ENCODE measurements around the gene LAMA2. TPM values are rescaled to one million over a fixed set of nuclear protein-coding genes. Genes with fewer than 3 reads are reported as not detected.

Gene LAMA2
- total and polyA plus RNA-seq, 2 experiments from 2014 or later = 0.91 to 6.4 TPM

- TF ChIP-seq REST (IDR thresholded peaks at IDR 0.05; ENCODE audit: unreplicated experiment) (no peak), ZNF114 (CRISPR knock-in tag; IDR thresholded peaks at IDR 0.05) (no peak)
Measured at GRCh38 chr6:129235167-129236000, 352.4 kb downstream of the LAMA2 start (continued).

- no peaks in the 10 kb centered on the region for H3K4me1 Mint-ChIP-seq
- Histone ChIP-seq H2AFZ (no peak overlapping the region), H3K4me3 (no peak overlapping the region), H3K36me3 (ENCODE audit: insufficient read depth) (no peaks in the 10 kb centered on the region), H3K79me2 (replicated peaks; ENCODE audit: insufficient read depth) (no peaks in the 10 kb centered on the region), H3F3A (replicated peaks; ENCODE audit: low read depth) (no peaks in the 10 kb centered on the region), H3K4me2 (no peak overlapping the region), H3K4me1 (ENCODE audit: insufficient read depth) (no peaks in the 10 kb centered on the region), H3K27me3 (ENCODE audit: insufficient read depth) (no peaks in the 10 kb centered on the region), H3K9me2 (ENCODE audit: insufficient read depth) (no peaks in the 10 kb centered on the region), H4K20me1 (replicated peaks; ENCODE audit: insufficient read depth) (no peaks in the 10 kb centered on the region), H3K27ac (ENCODE audit: low read depth) (no peak overlapping the region)
- no peak overlapping the region for H3K4me3 Mint-ChIP-seq
- no peaks in the 10 kb centered on the region for H3K9me3 Mint-ChIP-seq
- H3K27me3 Mint-ChIP-seq (ENCODE audit: insufficient read depth, low read depth, poor library complexity) = no peaks in the 10 kb centered on the region
- H3K27ac Mint-ChIP-seq = no peak overlapping the region
- DNase-seq (ENCODE audit: low spot score) (no peak), ATAC-seq (no peak)
- TF ChIP-seq ZNF331 (CRISPR knock-in tag; IDR thresholded peaks at IDR 0.05; ENCODE audit: low read depth) (no peak), JUNB (IDR thresholded peaks at IDR 0.05; ENCODE audit: unreplicated experiment) (no peak), EZH2phosphoT487 (IDR thresholded peaks at IDR 0.05; ENCODE audit: unreplicated experiment) (no peak), ETS1 (IDR thresholded peaks at IDR 0.05) (no peak)
- H3K36me3 Mint-ChIP-seq (ENCODE audit: low read depth) = no peaks in the 10 kb centered on the region
Measured at GRCh38 chr6:129236001-129236517, 353.1 kb downstream of the LAMA2 start.

- Histone ChIP-seq H3K27me3 (ENCODE audit: insufficient read depth) (no peaks in the 10 kb centered on the region), H3K4me1 (ENCODE audit: insufficient read depth) (no peaks in the 10 kb centered on the region), H3K36me3 (ENCODE audit: insufficient read depth) (no peaks in the 10 kb centered on the region), H3K9me2 (ENCODE audit: insufficient read depth) (no peaks in the 10 kb centered on the region), H3K27ac (ENCODE audit: low read depth) (no peak overlapping the region), H3K4me2 (no peak overlapping the region), H4K20me1 (replicated peaks; ENCODE audit: insufficient read depth) (no peaks in the 10 kb centered on the region), H3F3A (replicated peaks; ENCODE audit: low read depth) (no peaks in the 10 kb centered on the region), H3K79me2 (replicated peaks; ENCODE audit: insufficient read depth) (no peaks in the 10 kb centered on the region), H2AFZ (no peak overlapping the region), H3K4me3 (no peak overlapping the region)
- no peak overlapping the region for H3K4me3 Mint-ChIP-seq
- no peaks in the 10 kb centered on the region for H3K9me3 Mint-ChIP-seq
- ATAC-seq (no peak), DNase-seq (ENCODE audit: low spot score) (no peak)
- no peaks in the 10 kb centered on the region for H3K36me3 Mint-ChIP-seq (ENCODE audit: low read depth)
- H3K4me1 Mint-ChIP-seq = no peaks in the 10 kb centered on the region
- H3K27ac Mint-ChIP-seq = no peak overlapping the region
- peaks cover 2% of the 10 kb centered on the region for H3K27me3 Mint-ChIP-seq (ENCODE audit: insufficient read depth, low read depth, poor library complexity)
- no peak for TF ChIP-seq CREB1 (CRISPR knock-in tag; IDR thresholded peaks at IDR 0.05; ENCODE audit: low read depth)
- TF ChIP-seq CTCF (conservative IDR thresholded peaks at IDR 0.05; ENCODE audit: low read depth in 2 of 2) = no peak
- TF ChIP-seq NANOG (IDR thresholded peaks at IDR 0.05; ENCODE audit: borderline replicate concordance) = no peak
- no peak for TF ChIP-seq POLR2AphosphoS5 (IDR thresholded peaks at IDR 0.05; ENCODE audit: low read depth)
- TF ChIP-seq EZH2phosphoT487 (IDR thresholded peaks at IDR 0.05; ENCODE audit: unreplicated experiment) = no peak
- TF ChIP-seq EZH2 (IDR thresholded peaks at IDR 0.05; ENCODE audit: low read depth, unreplicated experiment) = no peak
- TF ChIP-seq JUNB (IDR thresholded peaks at IDR 0.05; ENCODE audit: unreplicated experiment) = no peak
- no peak for TF ChIP-seq REST (IDR thresholded peaks at IDR 0.05; ENCODE audit: unreplicated experiment)
- no peak for TF ChIP-seq ZNF331 (CRISPR knock-in tag; IDR thresholded peaks at IDR 0.05; ENCODE audit: low read depth)
Measured at GRCh38 chr6:129238991-129239390, 356.1 kb downstream of the LAMA2 start.
